Measurements from ENCODE around the gene FMN1.

DNA sequence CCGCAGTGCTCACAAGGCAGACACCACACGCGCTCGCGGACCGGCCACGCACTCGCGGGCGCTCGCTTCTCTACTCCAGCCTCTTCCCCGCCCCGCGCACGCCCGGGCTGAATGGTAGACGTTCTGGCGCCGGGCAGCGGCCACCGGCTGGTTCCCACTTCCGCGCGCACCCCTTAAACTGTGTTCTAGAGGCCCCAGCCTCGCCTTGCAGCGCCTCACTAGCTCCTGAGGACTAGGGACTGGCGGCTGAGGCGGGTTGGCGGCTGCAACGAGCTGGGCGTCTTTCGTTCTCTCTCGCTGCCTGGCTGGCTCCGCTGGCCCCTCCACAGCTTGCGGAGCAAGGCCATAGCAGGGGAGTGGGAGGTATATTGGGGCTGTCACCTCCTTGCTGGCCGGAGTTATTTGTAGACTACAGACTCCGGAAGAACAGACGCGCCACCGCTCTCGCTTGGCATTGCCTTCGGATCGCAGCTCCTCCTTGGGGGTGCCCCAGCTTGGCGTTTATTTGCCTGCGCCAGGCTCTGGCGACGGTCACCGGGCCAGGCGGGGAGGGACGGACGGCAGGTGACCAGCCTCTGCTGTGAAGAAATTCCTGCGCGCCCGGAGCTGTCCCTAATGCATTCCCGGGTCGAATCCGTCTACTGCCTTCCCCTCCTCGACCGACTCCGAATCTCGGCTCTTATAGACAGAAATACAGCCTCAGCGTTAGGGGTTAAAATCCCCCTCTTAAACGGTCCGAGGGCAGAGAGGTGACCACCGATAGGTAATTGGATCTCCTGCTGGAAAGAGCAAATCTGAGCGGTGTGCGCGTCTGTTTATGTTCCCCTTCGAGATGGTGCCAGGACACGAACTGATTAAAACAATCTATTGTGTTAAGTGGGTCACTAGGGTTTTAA, 475.4 kb downstream of the FMN1 start:
- TF ChIP-seq CTCF (IDR thresholded peaks at IDR 0.05), result no peak
- no peak for TF ChIP-seq POLR2A (IDR thresholded peaks at IDR 0.05)

Measured in body of pancreas (tissue), 4 donors.